A549 (cell line): ENCODE data around the gene KIAA1671. TPM values are rescaled to one million over a fixed set of nuclear protein-coding genes. Genes with fewer than 3 reads are reported as not detected.

ENCODE experiments used
- ATAC-seq, 2 experiments: fragments of 200-7000 bp in 1 of 2; fragments of >200 bp in 1 of 2; cut with Nextera tagmentation in 1 of 2; cut with Tn5 transposase in 1 of 2; 3 replicates each; pipeline versions ENCODE4 v1.8.0 to v1.9.1; 2018 to 2020; ENCODE audit warnings: mild to moderate bottlenecking in 1 of 2, moderate library complexity in 1 of 2
- CTCF ChIA-PET: fragments of 300-600 bp; sonication (Branson Sonifier 250); formaldehyde crosslinking; extraction: SDS; loops from one replicate; lab custom pipeline; 2021; ENCODE audit warnings: antibody characterized with exemption, inconsistent platforms; lab: Yijun Ruan, JAX
- POLR2A ChIA-PET: fragments of 350-600 bp; formaldehyde crosslinking; extraction: SDS; loops from one replicate; lab custom pipeline; 2021; ENCODE audit warnings: antibody characterized with exemption, inconsistent platforms; lab: Yijun Ruan, JAX
- DNase-seq, 2 experiments: peaks; one replicate each; pipeline versions ENCODE4 v3.0.0 to v3.0.0-alpha.2; 2011 to 2016; ENCODE audit warnings: low read depth in 1 of 2, low spot score in 1 of 2
- FAIRE-seq: peaks from 2 replicates; lab custom pipeline; 2011; peaks lifted over from hg19 to GRCh38; lab: Jason Lieb, UNC
- H3K27ac ChIP-seq, 2 experiments: fragments of >200 bp; sonication (Bioruptor Twin); formaldehyde crosslinking; 3 replicates each; pipeline ENCODE4 v1.5.1; 2016 to 2017
- H3K4me1 ChIP-seq: fragments of >200 bp; sonication (Bioruptor Twin); formaldehyde crosslinking; 3 replicates; pipeline ENCODE4 v1.6.1; 2016
- H3K4me2 ChIP-seq: fragments of >200 bp; sonication (Bioruptor Twin); formaldehyde crosslinking; 3 replicates; pipeline ENCODE4 v1.6.1; 2016
- H3K4me3 ChIP-seq: fragments of >200 bp; sonication (Bioruptor Twin); formaldehyde crosslinking; 3 replicates; pipeline ENCODE4 v1.5.1; 2016
- H3K9me3 ChIP-seq: fragments of >200 bp; sonication (Bioruptor Twin); formaldehyde crosslinking; 3 replicates; pipeline ENCODE4 v1.6.1; 2016
- ATOH8 ChIP-seq: fragments of 250-450 bp; sonication (Bioruptor Pico); IDR thresholded peaks from 2 replicates; pipeline ENCODE4 v1.5.0; 2020; ENCODE audit warnings: low read depth, mild to moderate bottlenecking, moderate library complexity
- CBX2 ChIP-seq: fragments of 200-600 bp; sonication (generic); IDR thresholded peaks from 2 replicates; pipeline ENCODE4 v1.6.1; 2016; ENCODE audit warnings: low read depth, mild to moderate bottlenecking, borderline replicate concordance
- CBX8 ChIP-seq: fragments of 200-600 bp; sonication (generic); IDR thresholded peaks from 2 replicates; pipeline ENCODE4 v1.6.1; 2016
- CEBPB ChIP-seq, 2 experiments: fragments of >200 bp in 1 of 2; sonication (Bioruptor Twin) in 1 of 2; formaldehyde crosslinking in 1 of 2; IDR thresholded peaks; 2 replicates each; pipeline ENCODE4 v1.6.1; 2012 to 2016
- CHD2 ChIP-seq: fragments of 150-350 bp; IDR thresholded peaks from 2 replicates; pipeline ENCODE4 v1.6.1; 2014; ENCODE audit warnings: low read length; ENCODE audit not compliant: partially characterized antibody
- CHD4 ChIP-seq: fragments of 200-600 bp; sonication (generic); IDR thresholded peaks from 2 replicates; pipeline ENCODE4 v1.6.1; 2016; ENCODE audit warnings: antibody characterized with exemption, mild to moderate bottlenecking, borderline replicate concordance
- E2F6 ChIP-seq: IDR thresholded peaks from 2 replicates; pipeline ENCODE4 v1.6.1; 2012; ENCODE audit warnings: low read depth, borderline replicate concordance
- EHF ChIP-seq: fragments of 250-450 bp; sonication (Bioruptor Pico); IDR thresholded peaks from 2 replicates; pipeline ENCODE4 v1.5.0; 2020; ENCODE audit warnings: mild to moderate bottlenecking
- EHMT2 ChIP-seq: fragments of 200-600 bp; sonication (generic); IDR thresholded peaks from 2 replicates; pipeline ENCODE4 v1.6.1; 2016; ENCODE audit warnings: antibody characterized with exemption, low read depth, mild to moderate bottlenecking, moderate library complexity
- EP300 ChIP-seq, 2 experiments: fragments of >200 bp; sonication (Bioruptor Twin); formaldehyde crosslinking; IDR thresholded peaks; 2 replicates in 1 of 2; 3 replicates in 1 of 2; pipeline ENCODE4 v1.6.1; 2016 to 2017
- ESRRA ChIP-seq: fragments of 150-350 bp; IDR thresholded peaks from 2 replicates; pipeline ENCODE4 v1.6.1; 2014; ENCODE audit warnings: mild to moderate bottlenecking, low read length, borderline replicate concordance
- GATA3 ChIP-seq: IDR thresholded peaks from 2 replicates; pipeline ENCODE4 v1.6.1; 2012; ENCODE audit warnings: borderline replicate concordance
- HDAC2 ChIP-seq: fragments of 200-600 bp; sonication (generic); IDR thresholded peaks from 2 replicates; pipeline ENCODE4 v1.6.1; 2016
- HEYL ChIP-seq: fragments of 250-450 bp; sonication (Bioruptor Pico); IDR thresholded peaks from 2 replicates; pipeline ENCODE4 v1.8.0; 2021; ENCODE audit warnings: mild to moderate bottlenecking, moderate library complexity
- HOXB13 ChIP-seq: fragments of 250-450 bp; sonication (Bioruptor Pico); IDR thresholded peaks from 2 replicates; pipeline ENCODE4 v1.5.0; 2020; ENCODE audit warnings: low read depth, mild to moderate bottlenecking, moderate library complexity
- JUNB ChIP-seq: fragments of >200 bp; sonication (Bioruptor Twin); formaldehyde crosslinking; IDR thresholded peaks from 2 replicates; pipeline ENCODE4 v1.6.1; 2016
- KDM1A ChIP-seq: fragments of 200-600 bp; sonication (generic); IDR thresholded peaks from 2 replicates; pipeline ENCODE4 v1.6.1; 2016; ENCODE audit warnings: low read depth, mild to moderate bottlenecking
- MAX ChIP-seq: IDR thresholded peaks from 2 replicates; pipeline ENCODE4 v1.6.1; 2012
- MAZ ChIP-seq: fragments of 150-350 bp; IDR thresholded peaks from 2 replicates; pipeline ENCODE4 v1.6.1; 2014; ENCODE audit warnings: antibody characterized with exemption, low read depth, low read length, borderline replicate concordance
- PHF8 ChIP-seq: fragments of 200-600 bp; sonication (generic); IDR thresholded peaks from 2 replicates; pipeline ENCODE4 v1.6.1; 2016; ENCODE audit warnings: low read depth, mild to moderate bottlenecking, antibody characterized with exemption, moderate library complexity, borderline replicate concordance
- POLR2AphosphoS2 ChIP-seq: conservative IDR thresholded peaks from 2 replicates; pipeline ENCODE4 v1.6.1; 2012; ENCODE audit warnings: low read length, improper control_type of control experiment, inconsistent platforms
- RAD21 ChIP-seq, 2 experiments: fragments of >200 bp in 1 of 2; sonication (Bioruptor Twin) in 1 of 2; formaldehyde crosslinking in 1 of 2; IDR thresholded peaks in 1 of 2; conservative IDR thresholded peaks in 1 of 2; 2 replicates in 1 of 2; 3 replicates in 1 of 2; pipeline ENCODE4 v1.6.1; 2012 to 2018; ENCODE audit warnings: inconsistent platforms in 1 of 2
- RARB ChIP-seq: fragments of 250-450 bp; sonication (Bioruptor Pico); IDR thresholded peaks from 2 replicates; pipeline ENCODE4 v1.8.0; 2021; ENCODE audit warnings: mild to moderate bottlenecking, moderate library complexity
- RCOR1 ChIP-seq: fragments of 150-350 bp; IDR thresholded peaks from 2 replicates; pipeline ENCODE4 v1.6.1; 2014; ENCODE audit warnings: antibody characterized with exemption, low read length, low read depth
- RFX5 ChIP-seq: fragments of 450-650 bp; IDR thresholded peaks from 2 replicates; pipeline ENCODE4 v1.7.1; 2014; ENCODE audit warnings: antibody characterized with exemption, mild to moderate bottlenecking, moderate library complexity
- RNF2 ChIP-seq: fragments of 200-600 bp; sonication (generic); IDR thresholded peaks from 2 replicates; pipeline ENCODE4 v1.6.1; 2016; ENCODE audit warnings: low read depth, mild to moderate bottlenecking, antibody characterized with exemption, moderate library complexity, borderline replicate concordance
- SMC3 ChIP-seq: fragments of >200 bp; sonication (Bioruptor Twin); formaldehyde crosslinking; IDR thresholded peaks from 3 replicates; pipeline ENCODE4 v1.6.1; 2018; ENCODE audit warnings: inconsistent platforms
- TFCP2L1 ChIP-seq: fragments of 250-450 bp; sonication (Bioruptor Pico); IDR thresholded peaks from 2 replicates; pipeline ENCODE4 v1.5.0; 2021; ENCODE audit warnings: mild to moderate bottlenecking
- TP53 ChIP-seq: fragments of 250-450 bp; sonication (Bioruptor Pico); IDR thresholded peaks from 2 replicates; pipeline ENCODE4 v1.5.0; 2021; ENCODE audit warnings: mild to moderate bottlenecking, moderate library complexity
- ZSCAN20 ChIP-seq: fragments of 250-450 bp; sonication (Bioruptor Pico); IDR thresholded peaks from 2 replicates; pipeline ENCODE4 v1.8.0; 2022; ENCODE audit warnings: mild to moderate bottlenecking, moderate library complexity
- WGBS: methylation state at CpG from one replicate; pipeline ENCODE4 v1.1.6; 2017; ENCODE audit errors: missing lambda C conversion rate; 5-methylcytosine and 5-hydroxymethylcytosine counted together
- polyA plus RNA-seq, 4 experiments: library from polyadenylated mRNA; depleted of rRNA in 3 of 4; stranded (reverse); fragments of >200 nt; fragmentation: RNase III in 1 of 4; extraction: RNeasy Plus Mini Kit Qiagen cat#74134 plus additional on column Dnase treatment in 1 of 4; gene quantifications; 2 replicates in 3 of 4; 3 replicates in 1 of 4; pipeline ENCODE4 v1.2.3, GENCODE V29; 2011 to 2017
- TF ChIP-seq, protein P1 (sequence below): fragments of 450-650 bp; IDR thresholded peaks from 2 replicates; pipeline ENCODE4 v1.6.1; 2014; ENCODE audit warnings: antibody characterized with exemption
- TF ChIP-seq, protein P2 (sequence below): fragments of 250-450 bp; sonication (Bioruptor Pico); IDR thresholded peaks from 2 replicates; pipeline ENCODE4 v1.5.0; 2021; ENCODE audit warnings: mild to moderate bottlenecking, moderate library complexity, borderline replicate concordance

The KIAA1671 gene
- polyA plus RNA-seq, 2 of the 4 experiments (the other 2 are of a cell fraction): 5.3 to 7.9 TPM

GRCh38 chr22:25051983-25052710, 99.6 kb downstream of the KIAA1671 start:
- no peak for ATAC-seq
- Histone ChIP-seq H3K4me3 (no peak overlapping the region), H3K9me3 (peaks cover 7% of the 10 kb centered on the region; the same call in 2 of the 3 replicates), H3K4me2 (no peak overlapping the region)
- WGBS: 89% methylated on average over 7 of the region's 9 CpGs
- ChIA-PET CTCF (interaction anchor here (1.1 to 6.7 kb wide), 5 partner anchors 10 to 114 kb away, joined by 3 to 112 read pairs (median 60); partner anchors contain the start of gene LHFPL7), POLR2A (no interaction called here)
- FAIRE-seq: no peak
- TF ChIP-seq, protein P1, sequence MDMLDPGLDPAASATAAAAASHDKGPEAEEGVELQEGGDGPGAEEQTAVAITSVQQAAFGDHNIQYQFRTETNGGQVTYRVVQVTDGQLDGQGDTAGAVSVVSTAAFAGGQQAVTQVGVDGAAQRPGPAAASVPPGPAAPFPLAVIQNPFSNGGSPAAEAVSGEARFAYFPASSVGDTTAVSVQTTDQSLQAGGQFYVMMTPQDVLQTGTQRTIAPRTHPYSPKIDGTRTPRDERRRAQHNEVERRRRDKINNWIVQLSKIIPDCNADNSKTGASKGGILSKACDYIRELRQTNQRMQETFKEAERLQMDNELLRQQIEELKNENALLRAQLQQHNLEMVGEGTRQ: no peak
- TF ChIP-seq E2F6 (no peak), RFX5 (no peak), PHF8 (no peak), RAD21 (conservative IDR thresholded peaks at IDR 0.05 in 1 of 2, IDR thresholded peaks at IDR 0.05 in 1 of 2) (no peak), CHD2 (no peak), EHF (CRISPR knock-in tag) (no peak), MAX (no peak), ATOH8 (CRISPR knock-in tag) (no peak), KDM1A (no peak), EP300 (IDR thresholded peaks at IDR 0.05) (no peak), SMC3 (no peak), EHMT2 (no peak), RARB (CRISPR knock-in tag) (no peak), JUNB (no peak), CEBPB (IDR thresholded peaks at IDR 0.05) (no peak), TFCP2L1 (no peak)
- TF ChIP-seq, all 56 proteins: peak for 0
- H3K27ac ChIP-seq: no peak overlapping the region
- H3K4me1 ChIP-seq: peaks cover 4% of the 10 kb centered on the region; the same call in 1 of the 3 replicates
- DNase-seq: no peak

DNA sequence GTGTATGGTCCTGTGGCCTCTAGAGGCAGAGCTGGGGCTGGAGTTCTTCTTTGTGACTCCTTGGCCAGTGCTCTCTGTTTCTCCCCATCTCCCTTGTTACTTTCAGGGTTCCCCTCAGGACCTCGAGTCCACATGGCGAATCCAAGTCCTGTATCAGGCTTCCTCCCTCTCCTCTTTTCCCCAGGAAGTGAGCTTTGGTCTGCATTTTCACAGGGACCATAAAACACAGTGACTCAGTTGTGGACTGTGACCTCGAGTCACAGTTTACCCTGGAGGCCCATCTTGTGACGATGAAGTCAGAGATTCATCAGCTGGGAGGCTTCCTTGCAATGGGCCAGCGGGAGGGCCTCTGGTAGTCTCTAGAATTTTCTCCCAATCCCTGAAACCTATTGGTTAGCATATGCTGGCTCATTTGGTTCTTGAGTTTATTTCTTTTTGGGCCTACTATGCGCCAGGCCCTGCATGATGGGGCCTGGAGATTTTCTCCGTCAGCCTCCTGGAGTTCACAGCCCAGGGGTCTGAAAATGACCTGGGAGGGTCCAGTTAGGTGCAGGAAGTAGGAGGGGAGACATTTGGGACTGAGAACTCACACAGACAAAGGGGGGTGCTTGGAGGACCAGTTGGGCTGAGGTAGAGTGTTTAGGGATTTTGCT, 100.8 kb downstream of the KIAA1671 start:
- ChIA-PET CTCF (interaction anchor here (0.6 to 6.7 kb wide), 4 partner anchors 35 to 115 kb away, joined by 3 to 112 read pairs (median 56); partner anchors contain the start of gene LHFPL7), POLR2A (no interaction called here)
- Histone ChIP-seq H3K4me1 (peaks cover 4% of the 10 kb centered on the region; the same call in 1 of the 3 replicates), H3K4me2 (no peak overlapping the region), H3K27ac (no peak overlapping the region), H3K9me3 (peaks cover 7% of the 10 kb centered on the region; the same call in 2 of the 3 replicates), H3K4me3 (no peak overlapping the region)
- DNase-seq (no peak), ATAC-seq (no peak), FAIRE-seq (no peak)
- 72% methylated on average over 7 of the region's 7 CpGs for WGBS
- TF ChIP-seq, protein P2, sequence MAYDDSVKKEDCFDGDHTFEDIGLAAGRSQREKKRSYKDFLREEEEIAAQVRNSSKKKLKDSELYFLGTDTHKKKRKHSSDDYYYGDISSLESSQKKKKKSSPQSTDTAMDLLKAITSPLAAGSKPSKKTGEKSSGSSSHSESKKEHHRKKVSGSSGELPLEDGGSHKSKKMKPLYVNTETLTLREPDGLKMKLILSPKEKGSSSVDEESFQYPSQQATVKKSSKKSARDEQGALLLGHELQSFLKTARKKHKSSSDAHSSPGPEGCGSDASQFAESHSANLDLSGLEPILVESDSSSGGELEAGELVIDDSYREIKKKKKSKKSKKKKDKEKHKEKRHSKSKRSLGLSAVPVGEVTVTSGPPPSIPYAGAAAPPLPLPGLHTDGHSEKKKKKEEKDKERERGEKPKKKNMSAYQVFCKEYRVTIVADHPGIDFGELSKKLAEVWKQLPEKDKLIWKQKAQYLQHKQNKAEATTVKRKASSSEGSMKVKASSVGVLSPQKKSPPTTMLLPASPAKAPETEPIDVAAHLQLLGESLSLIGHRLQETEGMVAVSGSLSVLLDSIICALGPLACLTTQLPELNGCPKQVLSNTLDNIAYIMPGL (CRISPR knock-in tag): no peak
- no peak for TF ChIP-seq POLR2AphosphoS2
- TF ChIP-seq ZSCAN20 (CRISPR knock-in tag): no peak
- no peak for TF ChIP-seq HOXB13 (CRISPR knock-in tag)
- no peak for TF ChIP-seq ESRRA
- no peak for TF ChIP-seq RNF2
- TF ChIP-seq RAD21 (conservative IDR thresholded peaks at IDR 0.05 in 1 of 2, IDR thresholded peaks at IDR 0.05 in 1 of 2): no peak
- no peak for TF ChIP-seq MAX
- TF ChIP-seq HEYL: no peak
- no peak for TF ChIP-seq HDAC2
- no peak for TF ChIP-seq CHD4
- no peak for TF ChIP-seq RCOR1
- TF ChIP-seq CBX2: no peak
- no peak for TF ChIP-seq MAZ
- no peak for TF ChIP-seq CBX8
- no peak for TF ChIP-seq RFX5
- TF ChIP-seq TP53 (CRISPR knock-in tag): no peak
- no peak for TF ChIP-seq RARB (CRISPR knock-in tag)
- TF ChIP-seq GATA3: no peak
